IMR-90 (cell line): Measurements from ENCODE around the gene TJP3. TPM values are rescaled to one million over a fixed set of nuclear protein-coding genes. Genes with fewer than 3 reads are reported as not detected.

Experiments
- ATAC-seq: fragments of 200-7000 bp; cut with Tn5 transposase; 2 replicates; pipeline ENCODE4 v1.9.1; 2020; ENCODE audit warnings: low read depth, mild to moderate bottlenecking, moderate library complexity
- BruUV-seq: library from RNA; stranded (reverse); fragments of 400-500 nt; replicated peaks from 2 replicates; lab custom pipeline; 2021; lab: Mats Ljungman, UMichigan
- CTCF ChIA-PET: fragments of 300-600 bp; formaldehyde crosslinking; extraction: SDS; loops from one replicate; lab custom pipeline; 2021; ENCODE audit warnings: antibody characterized with exemption; lab: Yijun Ruan, JAX
- POLR2A ChIA-PET: fragments of 300-600 bp; sonication (Branson Sonifier 250); formaldehyde crosslinking; loops from one replicate; lab custom pipeline; 2022; ENCODE audit warnings: antibody characterized with exemption; ENCODE audit not compliant: unreplicated experiment; lab: Charles Lee
- DNase-seq: peaks from one replicate; pipeline ENCODE4 v3.0.0; 2013
- H2AFZ ChIP-seq: replicated peaks from 2 replicates; pipeline ENCODE3; 2013; ENCODE audit warnings: low read length, mild to moderate bottlenecking; ENCODE audit not compliant: poor library complexity
- H2AK5ac ChIP-seq: 2 replicates; pipeline ENCODE4 v1.6.1; 2013; ENCODE audit warnings: low read depth, low read length, inconsistent platforms
- H2AK9ac ChIP-seq: replicated peaks from 2 replicates; pipeline ENCODE3; 2013; ENCODE audit warnings: mild to moderate bottlenecking, low read depth, low read length, moderate library complexity; ENCODE audit not compliant: poor library complexity
- H2BK120ac ChIP-seq: 2 replicates; pipeline ENCODE4 v1.6.1; 2013; ENCODE audit warnings: low read depth, low read length, inconsistent platforms
- H2BK15ac ChIP-seq: 3 replicates; pipeline ENCODE4 v1.6.1; 2013; ENCODE audit warnings: low read depth, low read length, inconsistent platforms
- H2BK20ac ChIP-seq: 2 replicates; pipeline ENCODE4 v1.6.1; 2013; ENCODE audit warnings: low read depth, mild to moderate bottlenecking, inconsistent platforms, low read length, moderate library complexity
- H2BK5ac ChIP-seq: 2 replicates; pipeline ENCODE4 v1.6.1; 2013; ENCODE audit warnings: mild to moderate bottlenecking, low read depth, low read length, inconsistent platforms; ENCODE audit not compliant: poor library complexity, severe bottlenecking
- H3K14ac ChIP-seq: replicated peaks from 2 replicates; pipeline ENCODE4 v1.6.1; 2013; ENCODE audit warnings: low read depth, low read length, inconsistent platforms
- H3K18ac ChIP-seq: 2 replicates; pipeline ENCODE4 v1.6.1; 2013; ENCODE audit warnings: low read depth, low read length, control low read depth
- H3K23ac ChIP-seq: 2 replicates; pipeline ENCODE4 v1.6.1; 2013; ENCODE audit warnings: low read depth, low read length, inconsistent platforms
- H3K27ac ChIP-seq: 2 replicates; pipeline ENCODE4 v1.5.1; 2013; ENCODE audit warnings: mild to moderate bottlenecking, control low read depth, low read length; ENCODE audit not compliant: insufficient read depth
- H3K27me3 ChIP-seq: 2 replicates; pipeline ENCODE4 v1.6.1; 2013; ENCODE audit warnings: low read length; ENCODE audit not compliant: control insufficient read depth, insufficient read depth
- H3K36me3 ChIP-seq: 2 replicates; pipeline ENCODE4 v1.6.1; 2013; ENCODE audit warnings: low read length, mixed read lengths; ENCODE audit not compliant: control insufficient read depth, insufficient read depth
- H3K4ac ChIP-seq: 2 replicates; pipeline ENCODE4 v1.6.1; 2013; ENCODE audit warnings: low read depth, low read length, inconsistent platforms
- H3K4me1 ChIP-seq: 2 replicates; pipeline ENCODE4 v1.6.1; 2013; ENCODE audit warnings: low read length, mixed read lengths; ENCODE audit not compliant: control insufficient read depth, insufficient read depth
- H3K4me2 ChIP-seq: 2 replicates; pipeline ENCODE4 v1.6.1; 2013; ENCODE audit warnings: low read depth, mild to moderate bottlenecking, control low read depth, low read length, moderate library complexity
- H3K4me3 ChIP-seq: 2 replicates; pipeline ENCODE4 v1.5.1; 2013; ENCODE audit warnings: low read depth, mild to moderate bottlenecking, control low read depth, low read length, moderate library complexity; ENCODE audit not compliant: insufficient read depth
- H3K56ac ChIP-seq: 2 replicates; pipeline ENCODE4 v1.6.1; 2013; ENCODE audit warnings: low read length, inconsistent platforms; ENCODE audit not compliant: insufficient read depth; ENCODE audit errors: extremely low read depth
- H3K79me1 ChIP-seq, 2 experiments: 2 replicates each; pipeline ENCODE4 v1.6.1; 2013; ENCODE audit warnings: low read length in 2 of 2, inconsistent platforms in 1 of 2, low read depth in 1 of 2
- H3K9ac ChIP-seq: 2 replicates; pipeline ENCODE4 v1.6.1; 2013; ENCODE audit warnings: low read depth, low read length, control low read depth
- H3K9me1 ChIP-seq: 2 replicates; pipeline ENCODE4 v1.6.1; 2013; ENCODE audit warnings: low read length, inconsistent platforms; ENCODE audit not compliant: insufficient read depth
- H3K9me3 ChIP-seq: 2 replicates; pipeline ENCODE4 v1.6.1; 2013; ENCODE audit warnings: low read length; ENCODE audit not compliant: control insufficient read depth, insufficient read depth
- H4K20me1 ChIP-seq: 2 replicates; pipeline ENCODE4 v1.6.1; 2013; ENCODE audit warnings: low read length, inconsistent platforms; ENCODE audit not compliant: insufficient read depth
- H4K5ac ChIP-seq: 2 replicates; pipeline ENCODE4 v1.6.1; 2013; ENCODE audit warnings: mild to moderate bottlenecking, low read depth, low read length, control low read depth
- H4K8ac ChIP-seq, 2 experiments: 2 replicates each; pipeline ENCODE4 v1.6.1; 2013; ENCODE audit warnings: low read depth in 2 of 2, low read length in 2 of 2, control low read depth in 1 of 2, inconsistent platforms in 1 of 2
- H4K91ac ChIP-seq: 2 replicates; pipeline ENCODE4 v1.6.1; 2013; ENCODE audit warnings: low read depth, low read length, inconsistent platforms; ENCODE audit not compliant: insufficient read depth
- MAZ ChIP-seq: IDR thresholded peaks from 2 replicates; pipeline ENCODE4 v1.6.1; 2012; ENCODE audit warnings: low read depth, mild to moderate bottlenecking, low read length, improper control_type of control experiment, moderate library complexity, borderline replicate concordance
- RAD21 ChIP-seq: IDR thresholded peaks from 2 replicates; pipeline ENCODE4 v1.6.1; 2012; ENCODE audit warnings: low read length, improper control_type of control experiment
- SMC3 ChIP-seq: fragments of 150-350 bp; IDR thresholded peaks from 2 replicates; pipeline ENCODE4 v1.6.1; 2016; ENCODE audit warnings: low read depth, mild to moderate bottlenecking, antibody characterized with exemption, low read length, moderate library complexity
- WGBS, 2 experiments: methylation state at CpG; one replicate each; pipeline versions ENCODE4 v1.1.5 to v1.1.7; 2013; ENCODE audit warnings: missing lambda C conversion rate in 2 of 2; ENCODE audit not compliant: insufficient read length in 1 of 2; ENCODE audit errors: extremely low coverage in 2 of 2; 5-methylcytosine and 5-hydroxymethylcytosine counted together
- dilution Hi-C: fragments of 300-500 bp; cut with HindIII; formaldehyde crosslinking; loops from one replicate; pipeline ENCODE4 v1.14.3; 2018; ENCODE audit warnings: low sequenced_read_pairs; ENCODE audit not compliant: unreplicated experiment
- in situ Hi-C: fragments of 300-500 bp; cut with MboI; formaldehyde crosslinking; loops from 3 replicates; pipeline ENCODE4 v1.14.3; 2019; ENCODE audit warnings: low sequenced_read_pairs, inconsistent platforms, mixed read lengths
- intact Hi-C: fragments of 100-400 bp; cut with micrococcal nuclease; formaldehyde crosslinking; loops from 2 replicates; pipeline ENCODE4 v1.10.0; 2022
- polyA plus RNA-seq, 3 experiments: library from polyadenylated mRNA; depleted of rRNA; stranded (reverse); fragments of >200 nt; gene quantifications; 2 replicates each; pipeline ENCODE4 v1.2.3, GENCODE V29; 2012; ENCODE audit warnings: low replicate concordance in 1 of 3
- total RNA-seq: library from RNA; depleted of rRNA; stranded (reverse); fragments of >200 nt; gene quantifications from 2 replicates; pipeline ENCODE4 v1.2.3, GENCODE V29; 2012
- TF ChIP-seq, protein P1 (sequence below): fragments of 150-350 bp; IDR thresholded peaks from 2 replicates; pipeline ENCODE4 v1.6.1; 2016; ENCODE audit warnings: low read depth, mild to moderate bottlenecking, low read length, moderate library complexity, borderline replicate concordance

Gene TJP3
- total and polyA plus RNA-seq, 2 of the 4 experiments (the other 2 are of a cell fraction), result not detected

DNA sequence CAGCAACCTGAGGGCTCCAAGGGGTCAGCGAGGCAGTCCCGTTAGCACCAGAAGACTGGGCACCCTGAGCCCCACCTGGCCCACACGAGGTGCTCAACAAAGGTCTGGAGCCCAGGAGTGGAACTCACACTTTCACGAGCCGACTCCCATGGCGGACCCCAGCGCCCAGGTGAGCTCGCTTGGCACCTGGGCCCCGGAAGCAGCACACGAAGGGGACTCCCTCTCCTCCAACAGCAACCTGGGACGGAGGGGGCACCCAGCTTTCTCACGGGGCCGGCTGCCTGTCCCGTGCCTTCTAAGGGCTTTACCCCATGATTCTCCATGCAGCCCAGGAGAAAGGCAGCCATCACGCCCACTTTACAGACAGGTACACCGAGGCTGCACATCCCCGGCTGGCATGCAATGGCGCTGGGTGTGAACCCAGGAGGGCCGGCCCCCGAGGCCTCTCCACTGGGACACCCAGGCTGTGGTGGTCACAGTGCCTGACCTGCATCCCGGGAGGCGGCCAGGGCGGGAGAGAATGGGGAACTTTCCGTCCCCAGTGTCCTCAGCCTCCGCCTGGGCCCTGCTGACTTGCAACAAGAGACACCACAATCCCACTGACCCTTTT is 13.0 kb upstream of the TJP3 start:
- WGBS, 2 experiments, result no CpG with 5 or more reads among the region's 25 CpGs
- CTCF ChIA-PET, result no interaction called here

More for the DNA sequence above, 13.0 kb upstream of the TJP3 start:
- no TSS peak for BruUV-seq
- TF ChIP-seq, protein P1, sequence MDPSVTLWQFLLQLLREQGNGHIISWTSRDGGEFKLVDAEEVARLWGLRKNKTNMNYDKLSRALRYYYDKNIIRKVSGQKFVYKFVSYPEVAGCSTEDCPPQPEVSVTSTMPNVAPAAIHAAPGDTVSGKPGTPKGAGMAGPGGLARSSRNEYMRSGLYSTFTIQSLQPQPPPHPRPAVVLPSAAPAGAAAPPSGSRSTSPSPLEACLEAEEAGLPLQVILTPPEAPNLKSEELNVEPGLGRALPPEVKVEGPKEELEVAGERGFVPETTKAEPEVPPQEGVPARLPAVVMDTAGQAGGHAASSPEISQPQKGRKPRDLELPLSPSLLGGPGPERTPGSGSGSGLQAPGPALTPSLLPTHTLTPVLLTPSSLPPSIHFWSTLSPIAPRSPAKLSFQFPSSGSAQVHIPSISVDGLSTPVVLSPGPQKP, result no peak
- TF ChIP-seq RAD21, result no peak
- no peak for TF ChIP-seq MAZ
- no peak for TF ChIP-seq SMC3
- no peak for ATAC-seq
- no peak overlapping the region for H3K4me2 ChIP-seq
- no peak overlapping the region for H2AFZ ChIP-seq
- no peak overlapping the region for H3K56ac ChIP-seq
- no peaks in the 10 kb centered on the region for H3K27me3 ChIP-seq
- H3K9me3 ChIP-seq, result no peaks in the 10 kb centered on the region
- no peak overlapping the region for H2BK120ac ChIP-seq
- POLR2A ChIA-PET, result no interaction called here
- no peak overlapping the region for H3K14ac ChIP-seq
- peaks cover 6% of the 10 kb centered on the region; the same call in 1 of the 2 replicates for H3K4me1 ChIP-seq
- H3K9ac ChIP-seq, result no peak overlapping the region
- no peak overlapping the region for H4K5ac ChIP-seq
- intact Hi-C loops (no loop called here), in situ Hi-C loops (no loop called here), dilution Hi-C loops (no loop called here)
- H3K27ac ChIP-seq, result no peak overlapping the region
- H2BK5ac ChIP-seq, result no peak overlapping the region
- H2AK9ac ChIP-seq, result no peak overlapping the region
- no peak overlapping the region for H3K23ac ChIP-seq
- peaks cover 91% of the 10 kb centered on the region for H4K20me1 ChIP-seq
- H4K8ac ChIP-seq, result no peak overlapping the region
- no peak overlapping the region for H3K4ac ChIP-seq
- H2BK15ac ChIP-seq, result no peak overlapping the region
- peaks cover 5 to 72% of the 10 kb centered on the region in 2 experiments for H3K79me1 ChIP-seq
- H4K91ac ChIP-seq, result no peak overlapping the region
- peaks cover 9% of the 10 kb centered on the region for H3K36me3 ChIP-seq
- no peak overlapping the region for H2AK5ac ChIP-seq
- H3K9me1 ChIP-seq, result 0 out of 2 replicates have a peak, but pooled peaks cover 9% of the 10 kb centered on the region
- H3K4me3 ChIP-seq, result no peak overlapping the region
- no peak overlapping the region for H3K18ac ChIP-seq
- H2BK20ac ChIP-seq, result no peak overlapping the region
- no peak for DNase-seq
